Measurements from ENCODE around the gene KHK.

DNA sequence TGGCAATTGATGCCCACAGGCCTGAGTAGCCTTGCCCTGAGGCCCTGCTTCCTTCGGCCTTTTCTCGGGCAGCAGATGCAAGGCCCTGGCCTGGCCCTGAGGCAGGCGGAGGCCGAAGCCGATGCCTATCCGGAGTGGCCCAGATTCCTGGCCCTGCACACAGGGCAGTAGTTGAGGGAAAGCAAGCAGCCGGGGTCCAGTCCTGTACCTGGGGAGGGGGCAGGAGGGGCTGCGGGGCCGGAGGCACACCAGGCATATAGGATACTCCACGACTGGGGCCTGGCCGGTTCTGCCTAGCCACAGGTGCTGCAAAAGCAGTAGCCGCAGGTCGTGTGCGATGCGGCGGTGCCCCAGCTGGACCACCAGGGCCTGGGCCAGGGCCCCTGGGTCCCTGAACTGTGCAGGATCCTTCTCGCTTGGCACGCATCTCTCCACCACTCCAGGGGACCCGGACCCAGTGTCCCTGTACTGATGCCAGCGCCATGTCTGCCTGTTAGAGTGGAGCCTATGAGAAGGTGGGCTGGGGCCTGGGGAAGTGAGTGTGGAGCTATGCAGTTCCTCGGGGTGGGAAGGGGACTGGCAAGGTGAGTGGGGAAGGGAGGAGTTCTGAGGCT is 50.9 kb downstream of the KHK start:
- TF ChIP-seq, protein P1, sequence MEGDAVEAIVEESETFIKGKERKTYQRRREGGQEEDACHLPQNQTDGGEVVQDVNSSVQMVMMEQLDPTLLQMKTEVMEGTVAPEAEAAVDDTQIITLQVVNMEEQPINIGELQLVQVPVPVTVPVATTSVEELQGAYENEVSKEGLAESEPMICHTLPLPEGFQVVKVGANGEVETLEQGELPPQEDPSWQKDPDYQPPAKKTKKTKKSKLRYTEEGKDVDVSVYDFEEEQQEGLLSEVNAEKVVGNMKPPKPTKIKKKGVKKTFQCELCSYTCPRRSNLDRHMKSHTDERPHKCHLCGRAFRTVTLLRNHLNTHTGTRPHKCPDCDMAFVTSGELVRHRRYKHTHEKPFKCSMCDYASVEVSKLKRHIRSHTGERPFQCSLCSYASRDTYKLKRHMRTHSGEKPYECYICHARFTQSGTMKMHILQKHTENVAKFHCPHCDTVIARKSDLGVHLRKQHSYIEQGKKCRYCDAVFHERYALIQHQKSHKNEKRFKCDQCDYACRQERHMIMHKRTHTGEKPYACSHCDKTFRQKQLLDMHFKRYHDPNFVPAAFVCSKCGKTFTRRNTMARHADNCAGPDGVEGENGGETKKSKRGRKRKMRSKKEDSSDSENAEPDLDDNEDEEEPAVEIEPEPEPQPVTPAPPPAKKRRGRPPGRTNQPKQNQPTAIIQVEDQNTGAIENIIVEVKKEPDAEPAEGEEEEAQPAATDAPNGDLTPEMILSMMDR (IDR thresholded peaks at IDR 0.05) = no peak
- no peak for TF ChIP-seq POLR2A (IDR thresholded peaks at IDR 0.05)
